Stimulated activated CD4-positive, alpha-beta T cell treated with anti-CD3 and anti-CD28 coated beads, Interleukin-15, amount 100 ng/mL, for 48 hours (primary cell): ENCODE results near the gene DGKA.
"Not testable (repeated sequence)": the region's sequence is repeated elsewhere in the genome, so short reads cannot be mapped to it uniquely, and the experiment has no call there.

Experiments used
- DNase-seq, 2 donors: peaks; one replicate each; pipeline ENCODE4 v3.0.0-alpha.2; 2020; ENCODE audit warnings: low read depth in 2 of 2

The DGKA gene

GRCh38 chr12:55930771-55931316 is at the start of gene DGKA:
Gene DGKA (plus strand): TSS chr12:55931162. CDS start chr12:55936504, 5,342 bp downstream.
- peak; percentile 71 to 88 for DNase-seq

- no peak for DNase-seq
Observed at GRCh38 chr12:55885113-55885512, 45.8 kb upstream of the DGKA start.

GRCh38 chr12:55891310-55891709 is 39.7 kb upstream of the DGKA start:
- DNase-seq, result no peak

- no peak for DNase-seq
Observed at GRCh38 chr12:55893723-55894122, 37.2 kb upstream of the DGKA start.

GRCh38 chr12:55899082-55899481 is 31.9 kb upstream of the DGKA start:
- peak; percentile 26 to 39 for DNase-seq

GRCh38 chr12:55901881-55902490 is 29.0 kb upstream of the DGKA start:
- DNase-seq, result no peak

GRCh38 chr12:55906056-55906455 is 24.9 kb upstream of the DGKA start:
- DNase-seq, result no peak

- no peak for DNase-seq
Observed at GRCh38 chr12:55908726-55909512, 22.0 kb upstream of the DGKA start.

- no peak for DNase-seq
Observed at GRCh38 chr12:55909513-55909884, 21.5 kb upstream of the DGKA start.

GRCh38 chr12:55912908-55913307 is 18.1 kb upstream of the DGKA start:
- DNase-seq, result no peak

- no peak for DNase-seq
Observed at GRCh38 chr12:55915482-55915859, 15.5 kb upstream of the DGKA start.

- not testable (repeated sequence) for DNase-seq
Observed at GRCh38 chr12:55919032-55919431, 11.9 kb upstream of the DGKA start.

- no peak for DNase-seq
Observed at GRCh38 chr12:55922126-55922525, 8.8 kb upstream of the DGKA start.

- DNase-seq, result not testable (repeated sequence)
Observed at GRCh38 chr12:55923648-55924047, 7.3 kb upstream of the DGKA start.

GRCh38 chr12:55925371-55925770 is 5.6 kb upstream of the DGKA start:
- no peak for DNase-seq

- DNase-seq, result no peak
Observed at GRCh38 chr12:55925870-55926737, 4.9 kb upstream of the DGKA start.

- DNase-seq, result peak; percentile 89 to 90
Observed at GRCh38 chr12:55926738-55927587, 4.0 kb upstream of the DGKA start.

GRCh38 chr12:55927588-55928502 is 3.1 kb upstream of the DGKA start, which contains the start of gene PYM1:
Gene PYM1 (minus strand): TSS chr12:55927894. CDS start chr12:55927761, 133 bp downstream.
- peak; percentile 59 to 65 for DNase-seq

GRCh38 chr12:55929306-55929791 is 1.6 kb upstream of the DGKA start:
- DNase-seq, result peak; percentile 83 to 84

GRCh38 chr12:55931317-55931779 is 386 bp downstream of the DGKA start:
- no peak for DNase-seq
